ENCODE data around the gene MFAP4. TPM values are rescaled to one million over a fixed set of nuclear protein-coding genes. Genes with fewer than 3 reads are reported as not detected.
A peak's percentile ranks its signal among the peaks of the same experiment; 100 is the strongest.

The MFAP4 gene
- total and polyA plus RNA-seq, 2 donors (not counting 1 experiment from before 2014, with no cell fraction given), result not detected

- H4K20me1 ChIP-seq (ENCODE audit: control insufficient read depth, insufficient read depth, low read length, poor library complexity, severe bottlenecking), result no peaks in the 10 kb centered on the region
- WGBS (ENCODE audit: insufficient coverage), result no CpG with 5 or more reads among the region's 4 CpGs
- DNase-seq, result no peak
- H3K4me2 ChIP-seq (replicated peaks; ENCODE audit: low read depth, low read length, poor library complexity, severe bottlenecking), result no peak overlapping the region
- POLR2A ChIA-PET, result no interaction called here
- Mint-ChIP-seq H3K4me1 (peaks cover 5% of the 10 kb centered on the region), H3K4me3 (no peak overlapping the region), H3K27ac (no peak overlapping the region), H3K9me3 (ENCODE audit: insufficient read depth) (no peaks in the 10 kb centered on the region), H3K27me3 (peaks cover 17% of the 10 kb centered on the region)
- H3K4me1 ChIP-seq (ENCODE audit: control insufficient read depth in 2 of 2, insufficient read depth in 2 of 2, low read length in 2 of 2), result no peaks in the 10 kb centered on the region
- ATAC-seq (ENCODE audit: low read depth), result no peak
- H3K9ac ChIP-seq (ENCODE audit: low read length), result no peak overlapping the region
- no peak overlapping the region for H2AFZ ChIP-seq (ENCODE audit: insufficient read depth, low read depth, low read length, poor library complexity, severe bottlenecking)
- TF ChIP-seq EZH2 (IDR thresholded peaks at IDR 0.05; ENCODE audit: borderline replicate concordance, insufficient read depth, low read depth, low read length, poor library complexity, severe bottlenecking) (no peak), CTCF (IDR thresholded peaks at IDR 0.05) (no peak)
- H3K27ac ChIP-seq (ENCODE audit: low read length in 2 of 2), result no peak overlapping the region
- no peak overlapping the region for H3K4me3 ChIP-seq (ENCODE audit: control extremely low read depth in 1 of 5, extremely low read depth in 1 of 5, insufficient read depth in 1 of 5, low read depth in 2 of 5, low read length in 4 of 5)
- peaks cover 0 to 3% (median 0%) of the 10 kb centered on the region in 4 experiments for H3K27me3 ChIP-seq (replicated peaks in 1 of 4; ENCODE audit: control extremely low read depth in 1 of 4, control insufficient read depth in 3 of 4, insufficient read depth in 4 of 4, low read length in 3 of 4)
- intact Hi-C loops (cut with micrococcal nuclease), result no loop called here
- no peaks in the 10 kb centered on the region for H3K79me2 ChIP-seq (ENCODE audit: control insufficient read depth, insufficient read depth, low read length)
- no peaks in the 10 kb centered on the region for H3K9me3 ChIP-seq (ENCODE audit: control extremely low read depth in 1 of 3, control insufficient read depth in 2 of 3, insufficient read depth in 1 of 3, low read length in 2 of 3)
- no peaks in the 10 kb centered on the region for H3K36me3 ChIP-seq (replicated peaks in 1 of 2; ENCODE audit: control extremely low read depth in 1 of 2, control insufficient read depth in 1 of 2, extremely low read depth in 1 of 2, insufficient read depth in 2 of 2, low read length in 1 of 2)
- CTCF ChIA-PET, result no interaction called here
Observed at GRCh38 chr17:19421219-19421618, 34.2 kb upstream of the MFAP4 start.

- ATAC-seq (ENCODE audit: low read depth) (no peak), DNase-seq (peak; percentile 20)
- Histone ChIP-seq H3K36me3 (replicated peaks in 1 of 2; ENCODE audit: control extremely low read depth in 1 of 2, control insufficient read depth in 1 of 2, extremely low read depth in 1 of 2, insufficient read depth in 2 of 2, low read length in 1 of 2) (no peaks in the 10 kb centered on the region), H2AFZ (ENCODE audit: insufficient read depth, low read depth, low read length, poor library complexity, severe bottlenecking) (peak overlapping the region; percentile 15), H3K79me2 (ENCODE audit: control insufficient read depth, insufficient read depth, low read length) (no peaks in the 10 kb centered on the region), H3K4me2 (replicated peaks; ENCODE audit: low read depth, low read length, poor library complexity, severe bottlenecking) (no peak overlapping the region), H3K4me1 (ENCODE audit: control insufficient read depth in 2 of 2, insufficient read depth in 2 of 2, low read length in 2 of 2) (no peaks in the 10 kb centered on the region), H3K27ac (ENCODE audit: low read length in 2 of 2) (no peak overlapping the region), H3K9me3 (ENCODE audit: control extremely low read depth in 1 of 3, control insufficient read depth in 2 of 3, insufficient read depth in 1 of 3, low read length in 2 of 3) (no peaks in the 10 kb centered on the region), H4K20me1 (ENCODE audit: control insufficient read depth, insufficient read depth, low read length, poor library complexity, severe bottlenecking) (no peaks in the 10 kb centered on the region), H3K27me3 (replicated peaks in 1 of 4; ENCODE audit: control extremely low read depth in 1 of 4, control insufficient read depth in 3 of 4, insufficient read depth in 4 of 4, low read length in 3 of 4) (peaks cover 0 to 11% (median 0%) of the 10 kb centered on the region in 4 experiments), H3K4me3 (ENCODE audit: control extremely low read depth in 1 of 5, extremely low read depth in 1 of 5, insufficient read depth in 1 of 5, low read depth in 2 of 5, low read length in 4 of 5) (no peak overlapping the region), H3K9ac (ENCODE audit: low read length) (no peak overlapping the region)
- 63% methylated on average over 5 of the region's 7 CpGs for WGBS (ENCODE audit: insufficient coverage)
- ChIA-PET CTCF (interaction anchor here (1.5 kb wide), 1 partner anchor 56 kb away, joined by 4 read pairs; the partner anchor contains the start of gene B9D1), POLR2A (no interaction called here)
- TF ChIP-seq CTCF (IDR thresholded peaks at IDR 0.05) (no peak), EZH2 (IDR thresholded peaks at IDR 0.05; ENCODE audit: borderline replicate concordance, insufficient read depth, low read depth, low read length, poor library complexity, severe bottlenecking) (no peak)
- Mint-ChIP-seq H3K9me3 (ENCODE audit: insufficient read depth) (no peaks in the 10 kb centered on the region), H3K27me3 (peaks cover 20% of the 10 kb centered on the region), H3K4me1 (peaks cover 5% of the 10 kb centered on the region), H3K27ac (no peak overlapping the region), H3K4me3 (no peak overlapping the region)
- intact Hi-C loops (cut with micrococcal nuclease), result no loop called here
Observed at GRCh38 chr17:19418251-19418992, 31.4 kb upstream of the MFAP4 start.
